Measurements from ENCODE around the gene RNASE4.

DNA sequence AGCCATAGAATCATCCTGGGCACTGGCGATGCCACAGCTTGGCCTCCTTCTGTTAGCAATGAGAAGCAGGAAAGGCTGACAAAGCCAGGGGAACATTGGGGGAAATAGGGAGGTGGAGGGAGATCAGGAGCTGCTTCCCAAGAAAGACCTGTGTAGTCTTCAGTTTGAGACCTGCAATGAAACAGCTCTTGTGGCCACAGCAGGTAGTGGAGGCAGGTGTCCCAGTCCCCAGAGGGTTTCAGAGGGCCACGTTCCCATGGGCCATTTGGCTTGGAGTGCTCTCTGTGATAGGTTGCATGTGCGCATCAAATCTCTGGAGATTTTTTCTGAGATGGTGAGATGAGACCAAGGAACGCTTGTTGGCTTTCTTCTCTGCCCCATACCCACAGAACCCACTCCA, 28.5 kb upstream of the RNASE4 start:
- TF ChIP-seq MXI1 (IDR thresholded peaks at IDR 0.05; ENCODE audit: low read depth, low read length): no peak
- TF ChIP-seq, protein P1, sequence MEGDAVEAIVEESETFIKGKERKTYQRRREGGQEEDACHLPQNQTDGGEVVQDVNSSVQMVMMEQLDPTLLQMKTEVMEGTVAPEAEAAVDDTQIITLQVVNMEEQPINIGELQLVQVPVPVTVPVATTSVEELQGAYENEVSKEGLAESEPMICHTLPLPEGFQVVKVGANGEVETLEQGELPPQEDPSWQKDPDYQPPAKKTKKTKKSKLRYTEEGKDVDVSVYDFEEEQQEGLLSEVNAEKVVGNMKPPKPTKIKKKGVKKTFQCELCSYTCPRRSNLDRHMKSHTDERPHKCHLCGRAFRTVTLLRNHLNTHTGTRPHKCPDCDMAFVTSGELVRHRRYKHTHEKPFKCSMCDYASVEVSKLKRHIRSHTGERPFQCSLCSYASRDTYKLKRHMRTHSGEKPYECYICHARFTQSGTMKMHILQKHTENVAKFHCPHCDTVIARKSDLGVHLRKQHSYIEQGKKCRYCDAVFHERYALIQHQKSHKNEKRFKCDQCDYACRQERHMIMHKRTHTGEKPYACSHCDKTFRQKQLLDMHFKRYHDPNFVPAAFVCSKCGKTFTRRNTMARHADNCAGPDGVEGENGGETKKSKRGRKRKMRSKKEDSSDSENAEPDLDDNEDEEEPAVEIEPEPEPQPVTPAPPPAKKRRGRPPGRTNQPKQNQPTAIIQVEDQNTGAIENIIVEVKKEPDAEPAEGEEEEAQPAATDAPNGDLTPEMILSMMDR (IDR thresholded peaks at IDR 0.05): no peak
- TF ChIP-seq RCOR1 (IDR thresholded peaks at IDR 0.05; ENCODE audit: low read length): no peak
